CD14-positive monocyte (primary cell): ENCODE data around the gene SPTAN1. TPM values are rescaled to one million over a fixed set of nuclear protein-coding genes. Genes with fewer than 3 reads are reported as not detected.

Experiments
- DNase-seq, 3 donors: peaks; one replicate each; pipeline ENCODE4 v3.0.0-alpha.2; 2011 to 2022
- H2AFZ ChIP-seq: 2 replicates; pipeline ENCODE4 v1.6.0; 2012; ENCODE audit warnings: mild to moderate bottlenecking, low read depth, low read length, inconsistent platforms; ENCODE audit not compliant: insufficient read depth, poor library complexity, severe bottlenecking
- H3K27ac ChIP-seq, 2 donors: 1 replicate in 1 of 2; 2 replicates in 1 of 2; pipeline ENCODE4 v1.5.1; 2012 to 2013; ENCODE audit warnings: low read length in 2 of 2, control low read depth in 1 of 2, inconsistent platforms in 1 of 2, low read depth in 1 of 2, mild to moderate bottlenecking in 1 of 2
- H3K27me3 ChIP-seq, 2 donors: one replicate each; pipeline versions ENCODE4 v1.6.0 to v1.6.1; 2011 to 2013; ENCODE audit warnings: low read length in 2 of 2; ENCODE audit not compliant: control insufficient read depth in 2 of 2, insufficient read depth in 2 of 2
- H3K36me3 ChIP-seq, 2 donors: replicated peaks in 1 of 2; 1 replicate in 1 of 2; 2 replicates in 1 of 2; pipeline versions ENCODE4 v1.5.1 to v1.6.1; 2012 to 2013; ENCODE audit warnings: low read length in 2 of 2, control low read depth in 1 of 2, inconsistent platforms in 1 of 2, mild to moderate bottlenecking in 1 of 2; ENCODE audit not compliant: insufficient read depth in 2 of 2, control insufficient read depth in 1 of 2
- H3K4me1 ChIP-seq, 2 donors: 1 replicate in 1 of 2; 2 replicates in 1 of 2; pipeline versions ENCODE4 v1.5.1 to v1.6.1; 2012 to 2013; ENCODE audit warnings: low read length in 2 of 2, control low read depth in 1 of 2, inconsistent platforms in 1 of 2, mild to moderate bottlenecking in 1 of 2, moderate library complexity in 1 of 2; ENCODE audit not compliant: insufficient read depth in 2 of 2, control insufficient read depth in 1 of 2
- H3K4me2 ChIP-seq: replicated peaks from 2 replicates; pipeline ENCODE3; 2012; ENCODE audit warnings: low read length, moderate library complexity, mild to moderate bottlenecking; ENCODE audit not compliant: poor library complexity, severe bottlenecking; ENCODE audit errors: extremely low read depth
- H3K4me3 ChIP-seq, 3 experiments: fragments of 200-600 bp in 1 of 3; sonication (generic) in 1 of 3; replicated peaks in 1 of 3; 1 replicate in 2 of 3; 2 replicates in 1 of 3; pipeline ENCODE4 v1.5.1; 2011 to 2013; ENCODE audit warnings: low read length in 3 of 3, mild to moderate bottlenecking in 3 of 3, control low read depth in 2 of 3, low read depth in 2 of 3, inconsistent platforms in 1 of 3, moderate library complexity in 1 of 3
- H3K79me2 ChIP-seq: 2 replicates; pipeline ENCODE4 v1.6.0; 2012; ENCODE audit warnings: mild to moderate bottlenecking, control low read depth, inconsistent platforms, low read length, moderate library complexity; ENCODE audit not compliant: insufficient read depth
- H3K9ac ChIP-seq: 2 replicates; pipeline ENCODE4 v1.6.0; 2017; ENCODE audit warnings: low read length, mild to moderate bottlenecking; ENCODE audit not compliant: insufficient read depth, poor library complexity, severe bottlenecking
- H3K9me3 ChIP-seq, 2 donors: replicated peaks in 1 of 2; 1 replicate in 1 of 2; 2 replicates in 1 of 2; pipeline versions ENCODE4 v1.5.1 to v1.6.1; 2012 to 2013; ENCODE audit warnings: low read length in 2 of 2, control low read depth in 1 of 2; ENCODE audit not compliant: control insufficient read depth in 1 of 2, insufficient read depth in 1 of 2
- H4K20me1 ChIP-seq: 2 replicates; pipeline ENCODE4 v1.6.0; 2012; ENCODE audit warnings: mild to moderate bottlenecking, low read length, control low read depth, moderate library complexity; ENCODE audit not compliant: insufficient read depth
- H3K27ac Mint-ChIP-seq, 7 donors: one replicate each; pipeline ENCODE4 v1.8.0; 2020; ENCODE audit warnings: mild to moderate bottlenecking in 7 of 7, mixed read lengths in 7 of 7, moderate library complexity in 6 of 7, inconsistent platforms in 2 of 7
- H3K27me3 Mint-ChIP-seq, 3 donors: one replicate each; pipeline ENCODE4 v1.8.0; 2021 to 2022; ENCODE audit warnings: low read depth in 3 of 3, mild to moderate bottlenecking in 3 of 3, mixed read lengths in 3 of 3, moderate library complexity in 3 of 3, inconsistent platforms in 1 of 3
- H3K36me3 Mint-ChIP-seq, 2 donors: one replicate each; pipeline ENCODE4 v1.8.0; 2020; ENCODE audit warnings: mixed read lengths in 2 of 2, inconsistent platforms in 1 of 2, mild to moderate bottlenecking in 1 of 2
- H3K4me1 Mint-ChIP-seq: one replicate; pipeline ENCODE4 v1.8.0; 2020; ENCODE audit warnings: mild to moderate bottlenecking, mixed read lengths
- H3K4me3 Mint-ChIP-seq, 2 donors: one replicate each; pipeline ENCODE4 v1.8.0; 2020; ENCODE audit warnings: mild to moderate bottlenecking in 2 of 2, mixed read lengths in 2 of 2, moderate library complexity in 1 of 2
- H3K9me3 Mint-ChIP-seq, 7 donors: one replicate each; pipeline ENCODE4 v1.8.0; 2020 to 2022; ENCODE audit warnings: mixed read lengths in 7 of 7, mild to moderate bottlenecking in 6 of 7, moderate library complexity in 6 of 7, inconsistent platforms in 2 of 7
- CTCF ChIP-seq: fragments of 200-600 bp; IDR thresholded peaks from one replicate; pipeline ENCODE4 v1.8.0; 2022; ENCODE audit warnings: antibody characterized with exemption, mild to moderate bottlenecking
- WGBS: methylation state at CpG from one replicate; pipeline ENCODE4 v1.1.5; 2013; ENCODE audit warnings: missing lambda C conversion rate; ENCODE audit not compliant: insufficient coverage; 5-methylcytosine and 5-hydroxymethylcytosine counted together
- intact Hi-C, 2 donors: fragments of 100-400 bp; cut with micrococcal nuclease; formaldehyde crosslinking; loops; one replicate each; pipeline versions ENCODE4 v1.15.0 to v1.15.1; 2023
- polyA plus RNA-seq, 3 donors: library from polyadenylated mRNA; depleted of rRNA in 1 of 3; unstranded in 2 of 3; stranded (reverse) in 1 of 3; fragments of 300-500 nt in 2 of 3; fragments of >200 nt in 1 of 3; fragmentation: Illumina TruSeq in 2 of 3; gene quantifications; 1 replicate in 2 of 3; 2 replicates in 1 of 3; pipeline ENCODE4 v1.2.3, GENCODE V29; 2012 to 2021

The SPTAN1 gene
- polyA plus RNA-seq, 3 donors, result 6.2 to 40.8 (median 8.5) TPM

GRCh38 chr9:128532581-128532980 is 19.8 kb upstream of the SPTAN1 start:
- no peaks in the 10 kb centered on the region for H3K79me2 ChIP-seq
- Mint-ChIP-seq H3K36me3 (peaks cover 63 to 97% of the 10 kb centered on the region in 2 donors), H3K9me3 (no peaks in the 10 kb centered on the region), H3K4me1 (no peaks in the 10 kb centered on the region), H3K27me3 (peaks cover 0 to 4% (median 0%) of the 10 kb centered on the region in 3 donors), H3K4me3 (no peak overlapping the region), H3K27ac (peak overlapping the region in 1 of 7 donors; percentile 40)
- H3K9ac ChIP-seq, result no peak overlapping the region
- H3K9me3 ChIP-seq, result no peaks in the 10 kb centered on the region
- H3K27ac ChIP-seq, result no peak overlapping the region
- no peaks in the 10 kb centered on the region for H3K27me3 ChIP-seq
- no peaks in the 10 kb centered on the region for H3K4me1 ChIP-seq
- intact Hi-C loops, result no loop called here
- H4K20me1 ChIP-seq, result no peaks in the 10 kb centered on the region
- no CpG with 5 or more reads among the region's 4 CpGs for WGBS
- H2AFZ ChIP-seq, result no peak overlapping the region
- H3K36me3 ChIP-seq, result peaks cover 73 to 94% of the 10 kb centered on the region in 2 donors
- no peak overlapping the region for H3K4me2 ChIP-seq
- no peak for TF ChIP-seq CTCF
- no peak overlapping the region for H3K4me3 ChIP-seq
- DNase-seq, result no peak

- no peaks in the 10 kb centered on the region for H3K27me3 Mint-ChIP-seq
- Histone ChIP-seq H4K20me1 (no peaks in the 10 kb centered on the region), H3K4me3 (no peak overlapping the region), H3K27me3 (no peaks in the 10 kb centered on the region), H3K9me3 (no peaks in the 10 kb centered on the region), H3K27ac (peak overlapping the region in 1 of 2 donors; percentile 38), H3K4me1 (no peaks in the 10 kb centered on the region), H2AFZ (no peak overlapping the region), H3K4me2 (no peak overlapping the region), H3K36me3 (peaks cover 67 to 79% of the 10 kb centered on the region in 2 donors), H3K79me2 (no peaks in the 10 kb centered on the region), H3K9ac (no peak overlapping the region)
- H3K4me3 Mint-ChIP-seq, result no peak overlapping the region
- TF ChIP-seq CTCF, result no peak
- WGBS, result 20% methylated on average over 1 of the region's 3 CpGs
- H3K36me3 Mint-ChIP-seq, result peaks cover 69 to 80% of the 10 kb centered on the region in 2 donors
- H3K27ac Mint-ChIP-seq, result peak overlapping the region in 6 of 7 donors; percentile 20 to 78 (median 26)
- DNase-seq, result no peak
- no peaks in the 10 kb centered on the region for H3K9me3 Mint-ChIP-seq
- peaks cover 12% of the 10 kb centered on the region for H3K4me1 Mint-ChIP-seq
- intact Hi-C loops, result no loop called here
Observed at GRCh38 chr9:128540634-128541360, 11.6 kb upstream of the SPTAN1 start.
